GM19463 (cell line): ENCODE results near the gene PLEKHA7.

ENCODE experiments used
- ATAC-seq: cut with Tn5 transposase; IDR thresholded peaks from one replicate; pipeline ENCODE4 v1.9.1; 2021; ENCODE audit warnings: mild to moderate bottlenecking, moderate library complexity; ENCODE audit not compliant: unreplicated experiment

Gene PLEKHA7

DNA sequence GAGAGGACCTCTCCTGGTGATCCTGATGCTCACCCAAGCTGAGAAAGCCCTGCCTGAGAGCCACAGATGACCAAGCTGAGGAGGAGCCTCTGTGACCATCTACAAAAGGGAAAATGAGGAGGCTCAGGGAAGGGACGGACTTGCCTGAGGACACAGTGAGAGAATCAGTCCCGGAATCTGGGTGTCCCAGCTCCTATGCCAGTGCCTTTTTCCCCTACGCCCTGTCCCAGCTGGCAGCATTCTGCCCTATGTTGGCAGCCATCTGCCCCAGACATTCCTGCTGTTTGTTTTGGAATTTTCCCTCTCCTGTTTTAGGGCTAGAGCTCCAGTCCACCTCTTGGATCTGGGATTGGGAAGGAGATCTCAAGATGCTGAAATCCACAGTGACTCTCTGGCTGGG is 221.2 kb downstream of the PLEKHA7 start:
- ATAC-seq = no peak

DNA sequence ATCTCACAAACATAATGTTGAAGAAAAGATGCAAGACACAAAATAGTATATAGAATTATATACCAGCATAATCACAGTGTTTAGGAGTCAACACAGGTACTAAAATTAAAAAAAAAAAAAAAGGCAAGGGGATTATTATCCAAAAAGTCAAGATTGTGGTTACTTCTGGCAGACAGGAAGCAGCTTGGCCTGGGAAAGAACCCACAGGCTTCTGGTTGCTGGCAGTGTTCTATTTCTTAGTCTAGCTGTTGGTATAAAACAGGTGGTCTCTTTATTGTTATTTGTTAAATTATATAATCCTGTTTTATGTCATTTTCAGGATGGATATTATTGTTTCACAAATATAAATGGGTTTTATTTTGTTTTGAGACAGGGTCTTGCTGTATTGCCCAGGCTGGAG is 221.8 kb downstream of the PLEKHA7 start:
- no peak for ATAC-seq

DNA sequence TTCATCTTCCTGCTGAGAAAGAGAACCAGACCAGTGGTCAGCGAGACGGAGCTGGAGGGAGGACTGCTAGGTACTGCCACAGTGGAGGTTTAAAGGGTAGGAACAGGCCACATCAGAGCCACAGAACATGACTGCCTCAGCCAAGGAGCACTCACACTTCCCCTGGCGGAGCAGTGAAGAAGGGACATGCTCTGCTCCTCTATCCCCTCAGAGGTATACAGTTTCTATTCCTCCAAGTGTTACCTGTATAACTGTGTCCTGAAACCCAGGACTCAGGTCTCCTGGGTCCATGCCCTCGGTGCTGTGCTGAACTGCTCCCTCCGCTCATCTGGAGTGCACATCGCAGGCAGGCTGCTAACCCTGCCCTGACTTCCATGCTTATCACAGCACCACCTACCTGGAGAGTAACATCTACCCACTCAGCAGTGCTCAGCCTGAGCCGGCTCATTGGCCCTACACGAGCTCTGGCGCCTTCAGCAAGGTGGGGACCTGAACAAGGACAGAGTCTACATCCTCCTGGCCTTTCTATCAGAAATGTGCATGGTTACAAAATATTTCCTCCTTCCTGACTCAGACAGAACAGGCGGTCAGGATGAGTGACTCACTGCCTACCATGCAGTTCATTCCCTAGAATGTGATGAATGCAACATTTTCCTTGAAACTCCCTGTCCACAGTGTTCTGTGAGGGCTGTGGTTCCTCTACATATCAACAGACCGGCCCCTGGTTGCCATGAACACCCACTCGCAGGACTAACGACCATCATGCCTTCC is 222.8 kb downstream of the PLEKHA7 start:
- no peak for ATAC-seq

DNA sequence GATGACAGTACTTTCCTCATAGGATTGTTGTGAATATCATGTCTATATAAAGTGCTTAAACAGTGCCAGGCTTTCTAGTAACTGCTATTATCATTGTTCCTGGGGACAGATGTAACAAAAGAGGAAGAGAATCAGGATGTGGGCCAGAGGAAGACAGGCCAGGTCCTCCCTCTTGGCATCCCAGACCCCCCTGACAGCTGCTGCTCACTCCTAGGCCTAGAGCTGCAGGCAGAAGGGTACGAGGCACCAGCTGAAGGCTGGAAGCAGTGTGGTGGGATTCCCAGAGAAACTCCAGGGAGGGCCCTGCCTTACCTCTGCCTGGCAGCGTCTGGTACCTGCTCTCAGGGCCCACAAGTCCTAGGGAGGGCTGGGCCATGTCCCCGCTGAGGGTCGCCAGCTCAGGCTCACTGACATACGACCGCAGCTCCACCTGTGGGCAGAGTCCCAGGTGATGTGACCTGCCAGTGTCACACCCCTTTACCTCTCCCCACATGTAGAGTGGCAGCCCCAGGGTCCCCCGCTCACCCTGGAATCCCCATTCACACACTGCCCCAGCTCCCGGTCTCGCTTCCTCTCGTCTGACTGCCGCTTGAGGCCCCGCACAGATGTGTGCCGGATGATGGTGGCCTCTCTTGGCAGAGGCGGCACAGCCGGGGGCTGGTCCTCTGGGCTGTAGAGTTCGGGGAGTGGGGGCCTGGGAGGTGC is 223.6 kb downstream of the PLEKHA7 start:
- no peak for ATAC-seq

DNA sequence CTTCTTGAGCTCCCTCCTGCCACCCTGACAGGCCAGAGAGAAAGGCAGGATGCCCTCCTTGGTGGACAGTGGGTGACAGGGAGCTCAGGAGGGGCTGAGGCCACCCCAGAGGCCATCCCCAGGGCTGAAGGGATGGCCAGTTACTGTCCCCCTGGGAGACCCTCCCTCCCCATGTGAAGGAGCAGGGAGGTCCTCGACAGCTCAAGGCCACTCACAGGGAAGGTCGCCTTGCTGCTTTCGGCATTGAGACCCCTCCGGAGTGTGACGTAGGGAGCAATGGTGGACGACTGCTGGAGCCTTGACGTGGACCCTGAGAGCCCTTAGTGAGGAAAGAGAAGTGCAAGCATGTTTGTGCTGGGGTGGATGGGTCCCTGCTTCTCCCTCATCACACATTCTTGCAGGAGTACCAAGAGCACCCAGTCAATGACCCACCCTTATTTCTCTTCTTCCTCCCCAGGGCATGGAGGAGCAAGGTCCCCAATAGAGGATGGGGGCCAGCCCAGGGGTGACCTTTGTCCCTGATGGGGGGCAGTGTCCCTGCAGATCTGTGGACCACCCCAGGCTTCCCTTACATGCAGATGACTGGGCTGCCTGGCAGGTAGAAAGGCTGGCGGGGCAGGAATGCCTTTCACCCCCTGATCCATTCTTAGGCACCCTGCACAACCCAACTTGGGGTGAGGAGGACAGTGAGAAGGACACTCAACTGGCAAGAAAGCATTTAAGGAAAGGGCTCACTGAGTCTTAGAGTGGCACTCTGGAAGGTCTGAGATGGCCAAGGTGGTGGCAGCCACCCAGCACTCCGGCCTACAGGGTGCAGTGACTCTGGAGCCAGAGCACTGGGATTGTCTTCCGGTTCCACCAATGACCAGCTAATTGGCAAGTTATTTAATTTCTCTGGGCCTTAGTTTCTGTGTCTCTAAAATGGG is 224.4 kb downstream of the PLEKHA7 start:
- ATAC-seq = no peak

DNA sequence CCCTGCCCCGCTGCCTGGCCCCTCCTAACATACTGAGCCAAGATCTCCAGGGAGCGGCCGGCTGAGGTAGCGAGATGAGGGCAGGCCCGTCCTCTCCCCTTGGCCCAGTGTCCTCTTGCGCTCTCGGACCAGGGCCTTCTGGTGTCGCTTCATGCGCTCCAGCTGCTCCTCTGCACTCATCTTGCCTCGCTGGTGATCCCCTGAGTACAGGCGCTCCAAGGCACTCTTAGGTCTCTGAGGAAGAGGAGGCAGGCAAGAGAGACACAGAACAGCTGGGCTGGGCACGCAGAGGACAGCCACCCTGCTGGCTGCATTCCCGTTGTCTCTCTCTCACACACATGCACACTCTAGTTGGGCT is 225.2 kb downstream of the PLEKHA7 start:
- ATAC-seq = no peak

DNA sequence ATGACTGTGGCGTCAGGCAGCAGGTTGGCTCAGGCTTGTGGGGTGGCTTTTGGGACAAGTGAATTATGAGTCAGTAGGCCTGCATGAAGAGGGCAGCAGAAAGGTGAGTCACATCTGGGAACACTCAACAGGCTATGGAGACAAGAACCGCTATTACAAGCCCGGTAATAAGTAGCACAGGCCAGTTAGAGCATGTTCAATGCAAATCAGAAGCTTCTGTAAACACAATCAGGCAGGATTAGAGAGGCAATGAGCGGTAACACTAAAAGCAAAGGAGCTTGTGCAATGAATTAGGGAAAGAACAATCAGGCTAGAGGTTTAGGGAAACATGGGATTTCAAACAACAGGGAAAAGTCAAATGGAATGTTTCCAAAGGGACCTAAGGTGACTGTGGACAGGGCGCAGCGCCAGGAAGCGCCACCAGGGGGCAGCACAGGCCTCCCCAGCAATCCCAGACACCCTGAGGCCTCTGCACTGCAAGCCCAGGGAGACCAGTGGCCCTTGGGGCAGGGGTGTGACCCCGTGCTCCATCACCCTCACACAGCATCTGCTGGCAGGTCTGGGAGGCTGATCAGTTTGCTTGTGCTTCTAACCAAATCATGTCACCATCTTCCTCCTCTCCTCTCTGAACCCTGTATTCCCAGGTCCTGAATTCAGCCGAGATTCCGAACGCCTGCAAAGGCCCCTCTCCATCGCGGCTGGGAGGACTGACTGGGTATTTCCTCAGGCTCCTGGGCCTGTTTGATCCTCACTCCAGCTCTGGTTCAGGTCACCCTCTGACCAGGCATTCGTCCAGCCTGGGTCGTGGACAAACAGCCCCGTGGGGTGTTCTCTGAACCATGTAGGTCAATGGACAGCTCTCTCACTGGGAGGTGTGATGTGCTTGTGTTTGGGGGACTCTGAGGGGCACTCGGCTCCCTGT is 225.8 kb downstream of the PLEKHA7 start:
- ATAC-seq = peak; percentile 77

DNA sequence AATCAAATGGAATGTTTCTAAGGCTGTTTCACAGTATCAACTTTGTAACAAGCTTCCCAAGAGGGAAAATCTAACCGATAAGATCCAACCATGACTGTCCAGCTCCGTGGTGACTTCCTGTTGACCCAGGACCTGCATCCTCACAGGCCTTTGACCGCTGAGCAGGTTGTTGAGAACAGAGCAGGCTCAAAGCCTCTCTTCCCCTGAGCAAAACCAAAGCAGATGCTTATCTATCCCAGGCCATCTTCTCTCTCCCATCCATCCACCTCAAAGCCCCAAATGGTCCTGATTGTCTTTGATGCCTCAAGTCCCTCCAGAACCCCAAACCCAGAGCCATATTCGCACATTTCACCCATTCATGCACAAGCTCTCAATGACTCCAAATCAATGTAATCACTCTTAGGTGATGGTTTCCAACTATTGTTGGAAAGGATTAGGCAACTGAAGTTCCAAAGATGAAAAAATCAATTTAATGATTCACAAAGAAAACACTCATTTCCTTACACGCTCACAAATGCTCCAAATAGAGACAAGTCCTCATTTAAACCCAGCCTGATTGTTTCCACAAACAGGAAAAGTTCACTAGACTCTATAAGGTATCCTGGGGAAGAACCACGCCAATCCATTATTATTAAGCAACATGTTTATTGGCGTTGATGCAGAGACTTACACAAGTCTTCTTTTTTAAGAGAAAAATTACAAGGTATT is 227.0 kb downstream of the PLEKHA7 start:
- no peak for ATAC-seq

DNA sequence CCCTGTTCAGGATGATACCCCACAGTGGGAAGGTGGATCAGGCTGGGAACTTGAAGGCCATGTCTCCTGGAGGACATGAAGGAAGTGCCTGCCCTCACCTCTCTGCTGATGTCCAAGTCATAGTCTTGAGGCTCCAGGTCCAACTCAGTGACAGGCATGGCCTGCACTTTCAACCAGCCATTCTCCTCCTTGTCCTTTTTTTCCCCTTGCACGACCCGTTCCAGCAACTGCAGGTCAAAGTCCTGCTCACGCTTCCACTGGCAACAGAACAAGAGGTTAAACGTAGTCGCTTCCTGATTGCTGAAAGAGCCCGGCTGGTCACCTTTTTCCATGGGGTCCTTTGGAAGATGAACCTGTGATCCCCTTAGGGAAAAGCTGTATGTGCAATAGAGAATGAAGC is 228.1 kb downstream of the PLEKHA7 start:
- no peak for ATAC-seq

DNA sequence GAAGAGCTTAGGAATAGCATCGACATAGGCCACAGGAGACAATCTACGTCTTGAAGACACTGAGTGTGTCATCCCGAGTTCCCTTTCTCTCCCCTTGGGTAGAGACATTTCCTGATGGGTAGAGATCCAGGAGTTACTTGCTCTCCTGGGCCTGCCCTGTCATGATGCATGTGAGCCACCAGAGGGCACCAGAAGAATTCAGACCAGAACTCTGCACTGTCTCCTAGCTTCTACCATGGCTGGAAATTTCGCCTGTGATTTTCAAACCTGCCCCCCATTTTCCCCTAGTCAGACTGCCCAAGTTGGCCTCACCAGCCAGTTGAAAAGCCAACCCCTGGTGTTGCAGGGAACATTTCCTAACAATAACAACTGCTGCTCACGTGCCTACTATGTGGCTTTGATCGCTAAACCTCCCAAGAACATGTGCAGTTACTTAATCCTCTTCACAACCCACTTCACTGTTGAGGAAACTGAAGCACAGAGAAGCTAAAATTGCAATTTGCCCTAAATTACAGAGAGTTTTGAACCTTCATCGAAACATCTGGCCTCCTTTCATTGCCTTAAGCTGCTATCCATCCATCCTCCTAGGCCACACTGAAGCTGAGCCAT is 228.6 kb downstream of the PLEKHA7 start:
- peak; percentile 83 for ATAC-seq

DNA sequence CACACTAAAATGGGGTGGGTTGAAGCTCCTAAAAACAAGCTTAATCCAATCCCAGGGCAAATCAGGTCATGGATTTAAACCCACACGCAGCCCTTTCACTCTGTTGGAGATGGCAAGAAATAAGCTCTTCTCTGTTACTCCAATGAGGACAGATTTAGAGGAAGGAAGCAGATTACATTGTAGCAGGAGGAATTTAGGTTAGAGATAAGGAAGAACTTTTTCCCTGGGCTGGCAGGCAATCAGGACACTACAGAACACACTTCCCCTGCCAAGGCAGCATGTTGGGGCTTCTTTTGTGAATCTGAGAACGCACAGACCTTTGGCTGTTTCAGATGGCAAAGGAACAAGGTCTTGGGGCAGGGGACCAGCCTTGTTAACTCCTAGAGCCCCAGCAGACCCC is 229.5 kb downstream of the PLEKHA7 start:
- no peak for ATAC-seq

DNA sequence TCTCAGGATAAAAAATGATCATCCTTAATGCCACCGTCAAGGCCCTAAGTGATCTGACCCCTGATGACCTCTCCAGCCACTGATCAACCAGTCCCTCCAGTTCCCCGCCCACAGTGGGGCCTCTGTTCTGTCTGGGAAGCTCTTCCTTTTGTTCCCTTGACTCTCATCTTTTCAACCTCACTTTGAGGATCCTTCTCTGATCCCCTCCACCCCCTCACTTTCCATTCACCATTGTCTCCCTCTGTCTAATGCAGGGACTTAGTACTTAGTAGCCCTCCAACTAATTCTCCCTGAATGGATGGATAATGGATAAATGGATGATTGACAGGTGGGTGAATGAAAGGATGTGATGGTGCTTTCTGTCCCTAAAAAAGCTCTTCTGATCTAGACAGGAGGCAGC is 230.1 kb downstream of the PLEKHA7 start:
- ATAC-seq = no peak

DNA sequence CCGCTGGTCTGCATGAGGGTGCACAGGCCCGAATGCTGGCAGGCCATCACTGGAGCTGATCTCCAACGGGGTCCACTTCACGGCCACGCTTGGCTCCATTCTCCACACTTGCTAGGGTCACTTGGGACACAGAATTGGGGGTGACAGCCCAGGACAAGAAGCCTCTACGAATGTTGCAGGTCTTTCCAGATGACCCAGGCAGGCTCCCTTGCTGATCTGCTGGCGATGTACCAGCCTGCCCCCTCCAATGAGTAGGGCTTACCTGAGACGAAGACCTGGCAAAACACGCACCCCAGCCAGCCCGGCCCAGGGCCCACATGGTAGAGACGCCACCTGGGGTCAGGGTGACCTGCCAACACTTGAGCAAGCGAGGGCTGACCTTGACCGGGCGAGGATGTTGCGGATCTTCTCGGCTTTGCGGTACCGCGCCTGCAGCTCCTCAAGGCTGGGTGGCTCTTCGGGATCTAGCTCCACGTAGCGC is 230.9 kb downstream of the PLEKHA7 start:
- no peak for ATAC-seq

DNA sequence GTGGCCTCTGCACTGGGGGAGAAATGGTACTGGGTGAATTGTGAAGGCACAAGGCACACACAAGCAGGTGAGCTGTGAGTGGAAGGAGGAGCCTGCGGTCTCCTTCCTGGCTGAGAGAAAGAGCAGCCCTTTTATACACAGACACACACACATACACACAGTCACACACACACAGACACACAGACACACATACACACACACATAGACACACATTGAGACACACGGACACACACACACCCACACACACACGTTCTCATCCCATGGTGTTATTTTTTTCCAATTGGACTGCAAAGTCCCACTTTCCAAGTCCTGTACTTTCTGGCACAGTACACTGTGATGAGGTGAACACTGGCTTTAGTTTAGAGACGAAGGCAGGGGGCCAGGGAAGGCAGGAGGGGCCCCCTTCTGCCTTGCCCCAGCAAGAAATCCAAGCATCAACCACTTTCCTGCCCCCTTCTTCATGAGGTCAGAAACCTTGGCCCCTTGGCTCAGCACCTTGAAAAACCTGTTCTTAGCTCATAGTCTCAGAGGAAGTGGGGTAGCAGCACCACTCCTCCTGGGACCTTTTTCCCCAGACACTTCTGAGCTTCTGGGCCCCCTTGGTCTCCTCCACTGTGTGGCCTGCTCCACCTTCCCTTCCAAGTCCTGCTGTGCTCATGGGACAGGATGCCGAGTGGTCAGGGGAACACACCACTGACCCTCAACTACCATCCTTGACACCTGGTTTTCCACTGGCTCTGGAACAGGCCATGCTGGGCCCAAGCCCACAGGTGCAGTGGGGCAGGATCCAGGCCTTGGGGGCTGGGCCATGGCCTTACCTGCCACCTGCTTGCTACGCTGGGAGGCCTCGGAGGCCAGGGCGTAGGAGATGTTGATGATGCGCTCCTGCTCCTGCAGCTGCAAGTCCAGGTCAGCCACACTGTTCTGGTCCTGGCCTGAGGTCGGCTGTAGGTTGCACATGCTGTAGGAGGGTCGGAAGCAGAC is 232.0 kb downstream of the PLEKHA7 start:
- no peak for ATAC-seq

DNA sequence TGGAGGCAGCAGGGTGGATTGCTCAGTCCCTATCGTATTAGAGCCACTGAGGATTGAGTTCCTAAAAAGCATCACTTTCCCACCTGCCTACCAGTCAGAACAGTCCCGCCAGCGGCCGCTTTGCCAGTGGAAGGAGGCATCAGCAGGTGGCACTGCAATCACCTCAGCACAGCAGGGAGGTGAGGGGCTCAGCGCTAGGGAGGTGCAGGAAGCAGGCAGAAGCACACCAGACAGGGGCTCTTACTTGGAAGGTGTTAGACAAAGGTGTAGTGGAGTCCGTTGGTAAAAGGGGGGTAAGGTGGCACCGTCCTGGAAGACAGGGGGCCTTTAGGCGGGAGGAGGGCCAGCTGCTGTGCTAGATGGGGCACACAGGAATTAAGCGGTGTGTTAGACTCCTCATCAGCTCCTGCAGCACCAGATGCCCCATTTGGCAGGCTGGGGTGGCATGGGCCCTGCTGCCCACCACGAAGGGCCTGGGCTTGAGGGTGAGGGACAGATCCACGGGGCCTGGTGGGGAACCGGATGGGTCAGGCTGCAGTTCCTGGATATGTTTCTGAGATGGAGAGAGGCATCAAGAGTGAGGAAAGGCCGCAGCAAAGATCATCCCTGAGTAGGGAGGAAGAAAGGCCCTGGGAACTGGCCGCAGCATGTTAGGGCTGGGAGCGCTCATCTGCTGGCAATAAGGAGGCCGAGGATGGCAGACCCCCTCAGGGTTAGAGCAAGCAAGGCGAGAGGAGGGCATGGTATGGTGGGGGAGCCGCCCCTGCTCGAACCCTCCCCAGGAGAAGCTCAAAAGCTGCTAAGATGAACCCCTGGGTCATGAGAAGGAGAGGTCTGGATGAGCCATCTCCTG is 233.3 kb downstream of the PLEKHA7 start:
- ATAC-seq = no peak

DNA sequence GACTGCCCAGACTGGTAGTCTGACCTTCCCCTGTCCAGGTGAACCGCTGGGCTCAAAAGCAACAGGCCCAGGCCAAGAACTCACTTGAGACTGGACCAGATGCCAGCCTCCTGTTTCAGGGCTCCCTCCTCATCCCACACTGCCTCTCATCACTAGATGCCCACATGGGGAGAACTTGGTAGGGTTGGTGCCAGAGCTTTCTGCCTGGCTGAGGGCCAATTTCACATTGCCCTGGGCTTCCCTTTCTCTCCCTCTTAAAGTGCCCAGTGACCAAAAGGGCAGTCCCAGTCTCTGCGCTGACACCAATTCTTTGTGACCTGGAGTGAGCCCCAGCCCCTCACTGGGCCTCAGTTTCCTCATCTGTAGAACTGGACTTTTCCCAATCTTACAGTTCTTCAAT is 234.1 kb downstream of the PLEKHA7 start:
- no peak for ATAC-seq

DNA sequence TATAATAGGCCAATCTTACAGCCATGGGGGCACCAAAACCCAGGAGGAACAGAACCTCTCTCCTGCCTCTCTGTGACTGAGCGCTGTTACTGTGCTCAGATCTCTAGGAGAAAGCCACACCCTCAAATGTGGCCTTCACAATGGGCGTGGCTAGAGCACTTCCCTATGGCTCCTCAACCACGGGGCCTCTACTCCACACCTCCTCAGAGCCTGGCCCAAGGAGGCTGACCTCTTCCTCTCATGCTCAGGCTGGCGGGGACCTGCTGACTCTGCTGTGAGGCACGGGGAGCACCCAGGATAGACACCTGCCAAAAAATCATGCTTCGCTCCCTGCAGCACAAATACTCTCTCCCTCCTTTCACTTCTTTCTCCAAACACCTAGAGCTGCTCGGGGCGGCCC is 234.8 kb downstream of the PLEKHA7 start:
- peak; percentile 58 for ATAC-seq
